BJ (cell line): ENCODE measurements around the gene LIME1. TPM values are rescaled to one million over a fixed set of nuclear protein-coding genes. Genes with fewer than 3 reads are reported as not detected.

ENCODE experiments used
- CTCF ChIA-PET: fragments of 350-600 bp; formaldehyde crosslinking; extraction: SDS; loops from one replicate; lab custom pipeline; 2021; ENCODE audit warnings: antibody characterized with exemption, inconsistent platforms; lab: Yijun Ruan, JAX
- POLR2A ChIA-PET: fragments of 300-600 bp; sonication (Branson Sonifier 250); formaldehyde crosslinking; extraction: SDS; loops from one replicate; lab custom pipeline; 2021; ENCODE audit warnings: antibody characterized with exemption; lab: Charles Lee
- DNase-seq: peaks from one replicate; pipeline ENCODE4 v3.0.0-alpha.2; 2011; ENCODE audit warnings: low read depth
- H3K27me3 ChIP-seq: 2 replicates; pipeline ENCODE4 v1.6.0; 2011; ENCODE audit warnings: low read length; ENCODE audit not compliant: control insufficient read depth, insufficient read depth
- H3K36me3 ChIP-seq: 2 replicates; pipeline ENCODE4 v1.5.1; 2011; ENCODE audit warnings: low read length; ENCODE audit not compliant: control insufficient read depth, insufficient read depth
- H3K4me3 ChIP-seq: 2 replicates; pipeline ENCODE4 v1.5.1; 2011; ENCODE audit warnings: low read depth, mild to moderate bottlenecking, control low read depth, low read length
- CTCF ChIP-seq: IDR thresholded peaks from 2 replicates; pipeline ENCODE4 v1.5.1; 2011; ENCODE audit warnings: low read depth, mild to moderate bottlenecking, control low read depth, inconsistent platforms, low read length, moderate library complexity; ENCODE audit not compliant: insufficient read depth
- polyA plus RNA-seq: library from polyadenylated mRNA; depleted of rRNA; stranded (reverse); fragments of >200 nt; gene quantifications from 2 replicates; pipeline ENCODE4 v1.2.3, GENCODE V29; 2011

LIME1 gene
- polyA plus RNA-seq, 1 experiment: 2.5 TPM

DNA sequence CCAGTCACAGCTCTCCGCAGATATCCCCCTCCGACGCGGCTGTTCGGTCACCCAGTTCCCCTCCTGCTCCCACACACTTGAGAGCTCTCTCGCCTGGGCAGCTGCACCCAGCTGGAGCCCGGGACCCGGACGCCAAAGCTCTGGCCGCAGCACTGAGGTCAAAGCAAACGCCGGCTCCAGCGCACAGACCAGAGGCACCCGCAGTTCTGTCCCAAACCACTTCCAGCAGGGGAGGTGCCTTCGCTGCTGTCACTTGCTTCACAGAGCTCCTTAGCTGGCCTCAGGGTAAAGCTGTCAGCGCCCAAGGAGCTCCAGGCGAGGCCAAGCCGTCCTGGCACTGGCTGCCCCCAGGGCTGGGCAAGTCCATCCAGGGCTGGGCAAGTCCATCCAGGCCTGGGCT lies 31.0 kb downstream of the LIME1 start:
- Histone ChIP-seq H3K27me3 (no peaks in the 10 kb centered on the region; the same call in 1 of the 2 replicates), H3K36me3 (no peaks in the 10 kb centered on the region; the same call in 1 of the 2 replicates), H3K4me3 (no peak overlapping the region)
- ChIA-PET CTCF (interaction anchor here (0.6 kb wide), 1 partner anchor 16 kb away, joined by 3 read pairs; no protein-coding TSS in a partner anchor), POLR2A (interaction anchor here (0.5 kb wide), 1 partner anchor 14 kb away, joined by 4 read pairs; no protein-coding TSS in a partner anchor)
- TF ChIP-seq CTCF: no peak
- no peak for DNase-seq

- H3K36me3 ChIP-seq: no peaks in the 10 kb centered on the region; the same call in 1 of the 2 replicates
- ChIA-PET CTCF (interaction anchor here (0.6 kb wide), 1 partner anchor 17 kb away, joined by 3 read pairs; no protein-coding TSS in a partner anchor), POLR2A (interaction anchor here (0.5 kb wide), 1 partner anchor 14 kb away, joined by 4 read pairs; no protein-coding TSS in a partner anchor)
- no peak for TF ChIP-seq CTCF
- no peaks in the 10 kb centered on the region; the same call in 1 of the 2 replicates for H3K27me3 ChIP-seq
- H3K4me3 ChIP-seq: no peak overlapping the region
- DNase-seq: no peak
Observed at GRCh38 chr20:63767886-63768285, 31.4 kb downstream of the LIME1 start.

GRCh38 chr20:63768591-63769515 lies 32.4 kb downstream of the LIME1 start:
- no peaks in the 10 kb centered on the region; the same call in 1 of the 2 replicates for H3K36me3 ChIP-seq
- POLR2A ChIA-PET: no interaction called here

GRCh38 chr20:63769891-63770474 lies 33.5 kb downstream of the LIME1 start:
- POLR2A ChIA-PET: no interaction called here
- TF ChIP-seq CTCF: no peak
- Histone ChIP-seq H3K4me3 (no peak overlapping the region), H3K27me3 (no peaks in the 10 kb centered on the region; the same call in 1 of the 2 replicates), H3K36me3 (no peaks in the 10 kb centered on the region; the same call in 1 of the 2 replicates)
- CTCF ChIA-PET: interaction anchor here (1.0 to 1.6 kb wide), 5 partner anchors 8 to 203 kb away, joined by 3 to 6 read pairs (median 3); no protein-coding TSS in a partner anchor
- no peak for DNase-seq

More at GRCh38 chr20:63768591-63769515, 32.4 kb downstream of the LIME1 start:
- no peaks in the 10 kb centered on the region; the same call in 1 of the 2 replicates for H3K27me3 ChIP-seq
- DNase-seq: no peak
- no peak overlapping the region for H3K4me3 ChIP-seq
- CTCF ChIA-PET: interaction anchor here (0.6 to 1.6 kb wide), 6 partner anchors 9 to 205 kb away, joined by 3 to 6 read pairs (median 3); no protein-coding TSS in a partner anchor
- TF ChIP-seq CTCF: no peak
